ENCODE measurements around the gene OR1I1. TPM values are rescaled to one million over a fixed set of nuclear protein-coding genes. Genes with fewer than 3 reads are reported as not detected.

Gene OR1I1
- total RNA-seq, 1 experiment from 2014 or later = not detected

- Mint-ChIP-seq H3K4me1 (peaks cover 7% of the 10 kb centered on the region in 2 experiments), H3K9me3 (no peaks in the 10 kb centered on the region; a peak in 2 of 5 replicates), H3K27ac (no peak overlapping the region), H3K27me3 (ENCODE audit: low read depth) (peaks cover 1% of the 10 kb centered on the region), H3K4me3 (peak overlapping the region; percentile 95 to 96), H3K36me3 (ENCODE audit: insufficient read depth in 1 of 3, low read depth in 3 of 3) (peaks cover 31 to 46% (median 40%) of the 10 kb centered on the region in 3 experiments; a peak in 6 of 7 replicates)
- H3K4ac ChIP-seq (ENCODE audit: low read depth, low read length) = no peak overlapping the region
- H3K9me3 ChIP-seq (ENCODE audit: control insufficient read depth, low read depth, low read length) = no peaks in the 10 kb centered on the region
- no peak overlapping the region for H2AK5ac ChIP-seq (ENCODE audit: insufficient read length, low read length)
- no peak overlapping the region for H4K5ac ChIP-seq (ENCODE audit: insufficient read length, low read depth, low read length)
- H3K23ac ChIP-seq (ENCODE audit: insufficient read length, low read depth, low read length) = no peak overlapping the region
- H3K79me1 ChIP-seq (ENCODE audit: insufficient read depth, low read depth, low read length, poor library complexity, severe bottlenecking) = peaks cover 3% of the 10 kb centered on the region
- H3K9ac ChIP-seq (ENCODE audit: extremely low read depth, insufficient read length, low read length) = peak overlapping the region; percentile 49
- H3K14ac ChIP-seq (ENCODE audit: insufficient read depth, low read length) = no peak overlapping the region
- no peaks in the 10 kb centered on the region for H4K20me1 ChIP-seq (ENCODE audit: control insufficient read depth, insufficient read depth, insufficient read length)
- H2AFZ ChIP-seq (ENCODE audit: low read length) = no peak overlapping the region
- no peak overlapping the region for H2BK5ac ChIP-seq (ENCODE audit: insufficient read length, low read length)
- H2BK20ac ChIP-seq (ENCODE audit: low read depth, low read length, poor library complexity, severe bottlenecking) = no peak overlapping the region
- H2BK12ac ChIP-seq (ENCODE audit: insufficient read length, low read depth, low read length) = no peak overlapping the region
- no CpG with 5 or more reads among the region's 5 CpGs for WGBS (ENCODE audit: extremely low coverage, insufficient read length, low lambda C conversion rate)
- H3K79me2 ChIP-seq (ENCODE audit: insufficient read depth, low read length) = no peaks in the 10 kb centered on the region; the same call in 1 of the 2 replicates
- no peak overlapping the region for H4K8ac ChIP-seq (replicated peaks; ENCODE audit: insufficient read length, low read depth, low read length)
- H4K91ac ChIP-seq (ENCODE audit: insufficient read length, low read depth, low read length) = no peak overlapping the region
- H3K18ac ChIP-seq (ENCODE audit: insufficient read length, low read depth, low read length) = no peak overlapping the region
- H2BK15ac ChIP-seq (ENCODE audit: low read depth, low read length) = no peak overlapping the region
- TF ChIP-seq, protein P1, sequence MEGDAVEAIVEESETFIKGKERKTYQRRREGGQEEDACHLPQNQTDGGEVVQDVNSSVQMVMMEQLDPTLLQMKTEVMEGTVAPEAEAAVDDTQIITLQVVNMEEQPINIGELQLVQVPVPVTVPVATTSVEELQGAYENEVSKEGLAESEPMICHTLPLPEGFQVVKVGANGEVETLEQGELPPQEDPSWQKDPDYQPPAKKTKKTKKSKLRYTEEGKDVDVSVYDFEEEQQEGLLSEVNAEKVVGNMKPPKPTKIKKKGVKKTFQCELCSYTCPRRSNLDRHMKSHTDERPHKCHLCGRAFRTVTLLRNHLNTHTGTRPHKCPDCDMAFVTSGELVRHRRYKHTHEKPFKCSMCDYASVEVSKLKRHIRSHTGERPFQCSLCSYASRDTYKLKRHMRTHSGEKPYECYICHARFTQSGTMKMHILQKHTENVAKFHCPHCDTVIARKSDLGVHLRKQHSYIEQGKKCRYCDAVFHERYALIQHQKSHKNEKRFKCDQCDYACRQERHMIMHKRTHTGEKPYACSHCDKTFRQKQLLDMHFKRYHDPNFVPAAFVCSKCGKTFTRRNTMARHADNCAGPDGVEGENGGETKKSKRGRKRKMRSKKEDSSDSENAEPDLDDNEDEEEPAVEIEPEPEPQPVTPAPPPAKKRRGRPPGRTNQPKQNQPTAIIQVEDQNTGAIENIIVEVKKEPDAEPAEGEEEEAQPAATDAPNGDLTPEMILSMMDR (conservative IDR thresholded peaks at IDR 0.05) = no peak
- H3K4me2 ChIP-seq (ENCODE audit: insufficient read depth, insufficient read length, low read length) = peak overlapping the region; percentile 37
- H3T11ph ChIP-seq (ENCODE audit: low read length) = no peak overlapping the region
- H3K23me2 ChIP-seq (ENCODE audit: insufficient read length, low read depth, low read length, poor library complexity, severe bottlenecking) = peaks cover 7% of the 10 kb centered on the region
- DNase-seq = no peak
- H2BK120ac ChIP-seq (ENCODE audit: low read depth, low read length, poor library complexity, severe bottlenecking) = no peak overlapping the region
- H3K4me1 ChIP-seq (ENCODE audit: insufficient read depth, low read length) = no peaks in the 10 kb centered on the region
- H3K27me3 ChIP-seq (ENCODE audit: insufficient read depth, low read length) = no peaks in the 10 kb centered on the region
- H3K27ac ChIP-seq (ENCODE audit: insufficient read length, low read depth, low read length) = no peak overlapping the region
- no peak overlapping the region for H3K56ac ChIP-seq (ENCODE audit: insufficient read length, low read depth, low read length)
Observed at GRCh38 chr19:15123900-15124299, 41.9 kb downstream of the OR1I1 start.
